Transverse colon (tissue), 3 donors: ENCODE data around the gene GTF3C6.
"Not testable (repeated sequence)": the region's sequence is repeated elsewhere in the genome, so short reads cannot be mapped to it uniquely, and the experiment has no call there.

Experiments used
- EP300 ChIP-seq: sonication (generic); formaldehyde crosslinking; IDR thresholded peaks from one replicate; pipeline ENCODE4 v1.6.1; 2017; ENCODE audit warnings: antibody characterized with exemption, low read depth
- TF ChIP-seq, protein P1 (sequence below), 5 experiments: fragments of 200-600 bp in 3 of 5; fragments of 450-650 bp in 2 of 5; sonication (generic) in 3 of 5; IDR thresholded peaks; 1 replicate in 2 of 5; 2 replicates in 3 of 5; pipeline ENCODE4 v1.5.1; 2016 to 2017; ENCODE audit warnings: antibody characterized with exemption in 5 of 5, inconsistent platforms in 3 of 5, mild to moderate bottlenecking in 2 of 5, moderate library complexity in 1 of 5

DNA sequence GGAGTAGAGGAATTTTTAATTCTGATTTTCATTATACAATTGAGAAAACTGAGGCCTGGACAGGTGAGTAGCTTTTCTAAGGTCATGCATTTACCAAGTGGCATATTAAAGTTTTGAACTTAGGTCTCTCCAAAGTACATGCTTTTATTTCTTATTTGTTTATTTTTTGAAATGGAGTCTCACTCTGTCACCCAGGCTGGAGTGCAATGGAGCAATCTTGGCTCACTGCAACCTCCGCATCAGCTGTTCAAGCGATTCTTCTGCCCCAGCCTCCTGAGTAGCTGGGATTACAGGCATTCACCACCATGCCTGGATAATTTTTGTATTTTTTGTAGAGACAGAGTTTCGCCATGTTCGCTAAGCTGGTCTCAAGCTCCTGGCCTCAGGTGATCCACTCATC is 54.0 kb downstream of the GTF3C6 start:
- TF ChIP-seq, protein P1, sequence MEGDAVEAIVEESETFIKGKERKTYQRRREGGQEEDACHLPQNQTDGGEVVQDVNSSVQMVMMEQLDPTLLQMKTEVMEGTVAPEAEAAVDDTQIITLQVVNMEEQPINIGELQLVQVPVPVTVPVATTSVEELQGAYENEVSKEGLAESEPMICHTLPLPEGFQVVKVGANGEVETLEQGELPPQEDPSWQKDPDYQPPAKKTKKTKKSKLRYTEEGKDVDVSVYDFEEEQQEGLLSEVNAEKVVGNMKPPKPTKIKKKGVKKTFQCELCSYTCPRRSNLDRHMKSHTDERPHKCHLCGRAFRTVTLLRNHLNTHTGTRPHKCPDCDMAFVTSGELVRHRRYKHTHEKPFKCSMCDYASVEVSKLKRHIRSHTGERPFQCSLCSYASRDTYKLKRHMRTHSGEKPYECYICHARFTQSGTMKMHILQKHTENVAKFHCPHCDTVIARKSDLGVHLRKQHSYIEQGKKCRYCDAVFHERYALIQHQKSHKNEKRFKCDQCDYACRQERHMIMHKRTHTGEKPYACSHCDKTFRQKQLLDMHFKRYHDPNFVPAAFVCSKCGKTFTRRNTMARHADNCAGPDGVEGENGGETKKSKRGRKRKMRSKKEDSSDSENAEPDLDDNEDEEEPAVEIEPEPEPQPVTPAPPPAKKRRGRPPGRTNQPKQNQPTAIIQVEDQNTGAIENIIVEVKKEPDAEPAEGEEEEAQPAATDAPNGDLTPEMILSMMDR (IDR thresholded peaks at IDR 0.05): not testable (repeated sequence)
- not testable (repeated sequence) for TF ChIP-seq EP300
